Common myeloid progenitor, CD34-positive (primary cell): ENCODE results near the gene NUDCD3.

Source experiments
- CTCF ChIA-PET: fragments of 350-600 bp; sonication (Branson Sonifier 250); formaldehyde crosslinking; loops from one replicate; lab custom pipeline; 2021; ENCODE audit warnings: antibody characterized with exemption; lab: Charles Lee
- POLR2A ChIA-PET: fragments of 350-600 bp; sonication (Branson Sonifier 250); formaldehyde crosslinking; loops from one replicate; lab custom pipeline; 2021; ENCODE audit warnings: antibody characterized with exemption; lab: Charles Lee
- DNase-seq, 3 donors: peaks; one replicate each; pipeline versions ENCODE4 v3.0.0 to v3.0.0-alpha.2; 2013
- H3K27ac ChIP-seq, 2 experiments: 1 replicate in 1 of 2; 2 replicates in 1 of 2; pipeline ENCODE4 v1.7.0; 2013; ENCODE audit warnings: inconsistent platforms in 2 of 2, low read length in 2 of 2, mild to moderate bottlenecking in 2 of 2, low read depth in 1 of 2, moderate library complexity in 1 of 2; ENCODE audit not compliant: severe bottlenecking in 2 of 2, insufficient read depth in 1 of 2, poor library complexity in 1 of 2
- H3K27me3 ChIP-seq, 5 experiments: replicated peaks in 2 of 5; 1 replicate in 3 of 5; 2 replicates in 2 of 5; pipeline versions ENCODE4 v1.6.1 to v1.7.0; 2013; ENCODE audit warnings: low read length in 4 of 5, mild to moderate bottlenecking in 2 of 5, moderate library complexity in 2 of 5, inconsistent platforms in 1 of 5; ENCODE audit not compliant: insufficient read depth in 5 of 5, control insufficient read depth in 4 of 5
- H3K36me3 ChIP-seq, 4 experiments: 1 replicate in 2 of 4; 2 replicates in 2 of 4; pipeline versions ENCODE4 v1.6.1 to v1.7.0; 2013; ENCODE audit warnings: low read length in 3 of 4, control low read depth in 1 of 4, mild to moderate bottlenecking in 1 of 4; ENCODE audit not compliant: control insufficient read depth in 4 of 4, insufficient read depth in 4 of 4
- H3K4me1 ChIP-seq, 4 experiments: 1 replicate in 3 of 4; 2 replicates in 1 of 4; pipeline versions ENCODE4 v1.6.1 to v1.7.1; 2013; ENCODE audit warnings: low read length in 3 of 4, mild to moderate bottlenecking in 3 of 4, control low read depth in 1 of 4, inconsistent platforms in 1 of 4, moderate library complexity in 1 of 4; ENCODE audit not compliant: control insufficient read depth in 4 of 4, insufficient read depth in 4 of 4; ENCODE audit errors: control extremely low read depth in 1 of 4
- H3K4me3 ChIP-seq, 7 experiments: 1 replicate in 4 of 7; 2 replicates in 3 of 7; pipeline versions ENCODE4 v1.5.1 to v1.7.0; 2013; ENCODE audit warnings: mild to moderate bottlenecking in 7 of 7, low read length in 6 of 7, moderate library complexity in 6 of 7, inconsistent platforms in 2 of 7, low read depth in 2 of 7, control low read depth in 1 of 7; ENCODE audit not compliant: insufficient read depth in 4 of 7, control insufficient read depth in 1 of 7; ENCODE audit errors: extremely low read depth in 1 of 7
- H3K9me3 ChIP-seq, 5 experiments: 1 replicate in 4 of 5; 2 replicates in 1 of 5; pipeline versions ENCODE4 v1.6.1 to v1.7.1; 2013; ENCODE audit warnings: low read length in 4 of 5, mild to moderate bottlenecking in 2 of 5, inconsistent platforms in 1 of 5, low read depth in 1 of 5, moderate library complexity in 1 of 5; ENCODE audit not compliant: control insufficient read depth in 4 of 5, insufficient read depth in 2 of 5; ENCODE audit errors: control extremely low read depth in 1 of 5
- WGBS: methylation state at CpG from one replicate; pipeline ENCODE4 v1.1.5; 2013; ENCODE audit not compliant: insufficient coverage; 5-methylcytosine and 5-hydroxymethylcytosine counted together

The NUDCD3 gene

GRCh38 chr7:44477938-44478337, 12.5 kb downstream of the NUDCD3 start:
- no CpG with 5 or more reads among the region's 8 CpGs for WGBS
- H3K27me3 ChIP-seq, result no peaks in the 10 kb centered on the region
- POLR2A ChIA-PET, result no interaction called here

GRCh38 chr7:44477063-44477830, 13.2 kb downstream of the NUDCD3 start:
- no peaks in the 10 kb centered on the region for H3K27me3 ChIP-seq
- H3K9me3 ChIP-seq, result peaks cover 0 to 6% (median 0%) of the 10 kb centered on the region in 5 experiments
- no peak overlapping the region for H3K27ac ChIP-seq
- 55% methylated on average over 6 of the region's 6 CpGs for WGBS
- H3K4me1 ChIP-seq, result no peaks in the 10 kb centered on the region
- POLR2A ChIA-PET, result no interaction called here
- CTCF ChIA-PET, result interaction anchor here (0.6 to 1.5 kb wide), 6 partner anchors 10 to 254 kb away, joined by 3 to 4 read pairs (median 3); no protein-coding TSS in a partner anchor
- DNase-seq, result peak; percentile 64 to 78 (median 76)
- peaks cover 37 to 78% (median 54%) of the 10 kb centered on the region in 4 experiments for H3K36me3 ChIP-seq
- no peak overlapping the region for H3K4me3 ChIP-seq

More at GRCh38 chr7:44477938-44478337, 12.5 kb downstream of the NUDCD3 start:
- DNase-seq, result no peak
- Histone ChIP-seq H3K36me3 (peaks cover 41 to 81% (median 59%) of the 10 kb centered on the region in 4 experiments), H3K4me1 (no peaks in the 10 kb centered on the region), H3K4me3 (no peak overlapping the region), H3K27ac (no peak overlapping the region), H3K9me3 (peaks cover 0 to 12% (median 4%) of the 10 kb centered on the region in 5 experiments)
- CTCF ChIA-PET, result interaction anchor here (0.6 to 1.5 kb wide), 5 partner anchors 9 to 255 kb away, joined by 3 to 4 read pairs (median 3); no protein-coding TSS in a partner anchor

- ChIA-PET CTCF (interaction anchor here (0.9 to 2.2 kb wide), 8 partner anchors 10 to 236 kb away, joined by 3 to 10 read pairs (median 6); partner anchors contain the start of gene NUDCD3), POLR2A (no interaction called here)
- WGBS, result 97% methylated on average over 5 of the region's 5 CpGs
- Histone ChIP-seq H3K4me3 (no peak overlapping the region), H3K27ac (no peak overlapping the region), H3K9me3 (peaks cover 0 to 3% (median 0%) of the 10 kb centered on the region in 5 experiments), H3K36me3 (peaks cover 36 to 77% (median 52%) of the 10 kb centered on the region in 4 experiments), H3K27me3 (no peaks in the 10 kb centered on the region), H3K4me1 (no peaks in the 10 kb centered on the region)
- no peak for DNase-seq
These were observed 14.1 kb downstream of the NUDCD3 start for GRCh38 chr7:44476313-44476712.

DNA sequence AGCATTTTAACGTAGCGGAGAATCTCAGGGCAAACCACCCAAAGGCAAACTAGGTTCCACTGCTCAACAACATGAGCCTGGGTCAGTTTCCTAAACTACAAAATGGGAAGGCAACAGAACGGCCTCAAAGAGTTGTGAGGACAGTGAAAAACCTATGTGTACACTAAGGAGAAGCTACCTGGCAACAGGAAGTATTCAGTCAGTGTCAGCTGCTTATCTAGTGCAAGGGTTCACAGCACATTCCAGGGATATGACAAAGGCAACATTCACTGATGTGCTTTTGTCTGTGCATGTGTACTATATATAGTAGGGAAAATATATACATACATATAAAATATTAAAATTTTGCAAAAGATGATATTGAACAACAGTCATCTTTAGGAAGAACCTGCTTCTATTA, 17.2 kb downstream of the NUDCD3 start:
- no peaks in the 10 kb centered on the region for H3K9me3 ChIP-seq
- ChIA-PET CTCF (interaction anchor here (1.5 kb wide), 1 partner anchor 11 kb away, joined by 4 read pairs; no protein-coding TSS in a partner anchor), POLR2A (no interaction called here)
- H3K36me3 ChIP-seq, result peaks cover 38 to 63% (median 50%) of the 10 kb centered on the region in 4 experiments
- H3K27me3 ChIP-seq, result no peaks in the 10 kb centered on the region
- no peak for DNase-seq
- no peak overlapping the region for H3K27ac ChIP-seq
- no peaks in the 10 kb centered on the region for H3K4me1 ChIP-seq
- H3K4me3 ChIP-seq, result no peak overlapping the region
- WGBS, result 100% methylated on average over 3 of the region's 3 CpGs

DNA sequence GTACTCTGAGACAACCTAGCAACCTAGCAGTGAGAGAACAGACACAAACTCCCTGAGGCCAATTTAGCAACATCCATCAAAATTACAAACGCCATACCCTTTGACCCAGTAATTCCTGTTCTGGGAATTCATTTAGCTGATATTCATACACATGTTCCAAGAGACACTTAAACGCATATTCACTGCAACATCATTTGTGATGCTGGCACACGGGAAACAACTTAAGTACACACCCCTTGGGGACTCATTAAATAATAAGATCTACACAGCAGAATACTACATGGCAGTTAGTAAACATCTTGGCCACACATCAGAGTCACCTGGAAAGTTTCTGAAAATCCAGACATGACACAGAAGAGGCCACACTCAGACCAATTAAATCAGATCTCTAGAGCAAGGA, 17.6 kb downstream of the NUDCD3 start:
- no peak overlapping the region for H3K27ac ChIP-seq
- no peak overlapping the region for H3K4me3 ChIP-seq
- no peaks in the 10 kb centered on the region for H3K4me1 ChIP-seq
- ChIA-PET CTCF (interaction anchor here (1.5 kb wide), 1 partner anchor 10 kb away, joined by 4 read pairs; no protein-coding TSS in a partner anchor), POLR2A (no interaction called here)
- DNase-seq, result no peak
- H3K36me3 ChIP-seq, result peaks cover 38 to 63% (median 51%) of the 10 kb centered on the region in 4 experiments
- no peaks in the 10 kb centered on the region for H3K27me3 ChIP-seq
- no peaks in the 10 kb centered on the region for H3K9me3 ChIP-seq
- 100% methylated on average over 3 of the region's 3 CpGs for WGBS

DNA sequence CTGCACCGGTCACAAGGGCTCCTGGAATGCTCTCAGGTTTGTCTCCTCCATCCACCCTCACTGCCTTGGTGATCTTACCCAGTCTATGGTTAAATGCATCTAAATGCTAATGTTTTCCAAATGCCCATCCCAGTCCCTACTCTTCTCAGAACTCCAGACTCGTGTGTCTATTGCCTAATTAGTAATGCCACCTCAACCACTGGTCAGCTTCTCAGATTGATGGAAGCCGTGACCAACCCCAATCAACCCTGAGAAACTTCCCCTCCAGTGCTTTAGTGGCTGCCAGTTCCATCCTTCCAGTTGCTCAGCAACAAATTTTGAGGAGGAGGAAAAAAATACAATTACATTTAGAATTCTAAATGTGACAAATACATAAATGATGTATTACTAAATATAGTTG, 18.6 kb downstream of the NUDCD3 start:
- Histone ChIP-seq H3K36me3 (peaks cover 39 to 66% (median 53%) of the 10 kb centered on the region in 4 experiments), H3K27me3 (no peaks in the 10 kb centered on the region), H3K4me3 (no peak overlapping the region), H3K27ac (no peak overlapping the region), H3K4me1 (no peaks in the 10 kb centered on the region), H3K9me3 (no peaks in the 10 kb centered on the region)
- no peak for DNase-seq
- CTCF ChIA-PET, result interaction anchor here (1.5 kb wide), 1 partner anchor 9 kb away, joined by 4 read pairs; no protein-coding TSS in a partner anchor
- 90% methylated on average over 2 of the region's 3 CpGs for WGBS
- POLR2A ChIA-PET, result no interaction called here

DNA sequence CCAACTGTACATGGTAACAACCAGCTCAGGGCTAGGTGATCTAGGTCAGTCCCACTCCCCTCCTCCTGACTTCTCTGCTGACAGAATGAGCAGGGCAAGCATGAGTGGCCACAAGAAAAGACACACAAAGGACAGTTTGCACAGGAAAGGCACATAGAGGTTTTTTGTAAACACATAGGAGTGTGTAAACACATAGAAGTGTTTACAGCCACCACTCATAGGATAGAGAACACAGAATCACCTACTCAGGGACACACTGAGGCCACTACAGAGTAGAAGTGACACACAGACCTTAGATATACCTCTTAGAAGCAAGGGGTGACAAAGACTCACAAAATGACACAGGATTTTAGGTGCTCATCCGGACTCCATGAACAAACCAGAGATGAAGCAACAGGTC, 19.0 kb downstream of the NUDCD3 start:
- no peak for DNase-seq
- H3K9me3 ChIP-seq, result no peaks in the 10 kb centered on the region
- POLR2A ChIA-PET, result no interaction called here
- no peaks in the 10 kb centered on the region for H3K27me3 ChIP-seq
- no peaks in the 10 kb centered on the region for H3K4me1 ChIP-seq
- WGBS, result 100% methylated on average over 1 of the region's 1 CpG
- no peak overlapping the region for H3K4me3 ChIP-seq
- CTCF ChIA-PET, result interaction anchor here (1.6 kb wide), 1 partner anchor 13 kb away, joined by 3 read pairs; no protein-coding TSS in a partner anchor
- H3K36me3 ChIP-seq, result peaks cover 36 to 66% (median 51%) of the 10 kb centered on the region in 4 experiments
- no peak overlapping the region for H3K27ac ChIP-seq
